DND-41 (cell line): ENCODE data around the gene BRD9.

Experiments used
- ATAC-seq: fragments of 200-7000 bp; cut with Tn5 transposase; 3 replicates; pipeline ENCODE4 v1.9.1; 2021; ENCODE audit warnings: low read depth; ENCODE audit not compliant: insufficient read depth
- DNase-seq: peaks from one replicate; pipeline ENCODE4 v3.0.0-alpha.2; 2020
- H2AFZ ChIP-seq: 2 replicates; pipeline ENCODE4 v1.6.0; 2012; ENCODE audit warnings: low read depth, low read length
- H3K27ac ChIP-seq: 2 replicates; pipeline ENCODE4 v1.5.1; 2012; ENCODE audit warnings: low read length, inconsistent platforms
- H3K27me3 ChIP-seq: fragments of 200-600 bp; sonication (generic); 2 replicates; pipeline ENCODE4 v1.6.0; 2012; ENCODE audit warnings: low read length, mild to moderate bottlenecking, inconsistent platforms; ENCODE audit not compliant: insufficient read depth, poor library complexity
- H3K36me3 ChIP-seq: 2 replicates; pipeline ENCODE4 v1.5.1; 2012; ENCODE audit warnings: low read length, inconsistent platforms; ENCODE audit not compliant: insufficient read depth
- H3K4me1 ChIP-seq: 2 replicates; pipeline ENCODE4 v1.5.1; 2012; ENCODE audit warnings: mild to moderate bottlenecking, low read length; ENCODE audit not compliant: insufficient read depth
- H3K4me2 ChIP-seq: 2 replicates; pipeline ENCODE4 v1.6.0; 2012; ENCODE audit warnings: mild to moderate bottlenecking, moderate library complexity, low read length, inconsistent platforms; ENCODE audit not compliant: insufficient read depth
- H3K4me3 ChIP-seq, 2 experiments: fragments of 200-600 bp in 1 of 2; shearing (Covaris generic) in 1 of 2; 2 replicates each; pipeline ENCODE4 v1.5.1; 2012 to 2016; ENCODE audit warnings: inconsistent platforms in 2 of 2, low read length in 2 of 2, mild to moderate bottlenecking in 2 of 2, low read depth in 1 of 2, moderate library complexity in 1 of 2
- H3K79me2 ChIP-seq: 2 replicates; pipeline ENCODE4 v1.6.0; 2012; ENCODE audit warnings: low read length, inconsistent platforms; ENCODE audit not compliant: insufficient read depth
- H3K9ac ChIP-seq: 2 replicates; pipeline ENCODE4 v1.6.0; 2012; ENCODE audit warnings: low read depth, mild to moderate bottlenecking, inconsistent platforms, low read length, moderate library complexity
- H3K9me3 ChIP-seq: 2 replicates; pipeline ENCODE4 v1.5.1; 2012; ENCODE audit warnings: low read length, moderate library complexity, mild to moderate bottlenecking, inconsistent platforms; ENCODE audit not compliant: insufficient read depth, severe bottlenecking
- H4K20me1 ChIP-seq: 2 replicates; pipeline ENCODE4 v1.6.0; 2012; ENCODE audit warnings: low read length; ENCODE audit not compliant: insufficient read depth
- EZH2 ChIP-seq: IDR thresholded peaks from 3 replicates; pipeline ENCODE4 v1.6.1; 2012; ENCODE audit warnings: borderline replicate concordance, low read depth, mild to moderate bottlenecking, moderate library complexity, low read length, inconsistent platforms; ENCODE audit not compliant: severe bottlenecking
- TF ChIP-seq, protein P1 (sequence below): IDR thresholded peaks from 2 replicates; pipeline ENCODE4 v1.5.1; 2012; ENCODE audit warnings: borderline replicate concordance, low read length, moderate library complexity, mild to moderate bottlenecking; ENCODE audit not compliant: poor library complexity, severe bottlenecking; ENCODE audit errors: extremely low read depth

Gene BRD9

DNA sequence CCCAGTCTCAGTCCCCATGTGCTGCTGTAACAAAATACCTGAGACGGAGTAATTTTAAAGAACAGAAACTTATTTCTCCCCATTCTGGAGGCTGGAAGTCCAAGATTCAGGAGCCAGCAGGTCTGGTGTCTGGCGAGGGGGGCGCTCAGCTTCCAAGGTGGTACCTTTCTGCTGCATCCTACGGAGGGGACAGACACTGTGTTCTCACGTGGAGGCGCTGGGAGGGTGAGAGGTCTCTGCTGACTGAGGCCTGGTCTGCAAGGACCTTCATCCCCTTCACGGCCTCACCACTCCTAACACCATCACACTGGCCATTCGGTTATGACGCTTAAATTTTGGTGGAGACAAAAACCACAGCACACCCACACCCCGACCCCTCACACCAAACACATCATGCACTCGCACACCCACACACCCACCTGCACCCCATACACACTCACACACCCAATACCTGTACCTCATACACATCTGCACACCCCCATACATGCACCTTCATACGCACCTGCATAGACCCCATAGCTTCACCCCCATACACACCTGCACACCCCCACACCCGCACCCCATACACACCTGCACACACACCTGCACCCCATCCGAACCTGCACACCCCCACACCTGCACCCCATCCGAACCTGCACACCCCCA is 32.0 kb downstream of the BRD9 start:
- ATAC-seq, result no peak
- H3K36me3 ChIP-seq, result peaks cover 42% of the 10 kb centered on the region

DNA sequence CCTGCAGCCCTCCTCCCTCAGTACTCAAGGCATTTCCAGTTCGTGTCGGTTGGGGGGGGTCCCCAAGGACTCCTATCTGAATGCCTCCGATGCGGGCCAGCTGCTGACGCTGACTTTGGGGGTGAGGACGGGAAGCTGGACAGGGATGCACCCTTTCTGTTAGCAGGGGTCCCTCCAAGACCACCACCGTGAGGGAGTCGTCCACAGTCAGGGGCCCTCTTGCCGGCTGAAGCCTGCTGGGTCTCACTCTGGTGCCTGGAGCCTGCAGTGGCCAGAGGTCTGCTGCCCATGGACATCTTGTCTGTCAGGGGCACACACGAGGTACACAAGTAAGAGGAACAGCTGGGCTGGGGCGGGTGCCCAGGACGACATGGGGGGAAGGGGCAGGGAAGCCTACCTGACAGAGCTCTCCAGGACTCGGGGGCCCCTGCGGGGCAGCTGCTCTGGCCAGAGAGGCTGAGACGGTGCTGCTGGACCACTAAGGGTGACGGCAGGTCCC is 32.8 kb downstream of the BRD9 start:
- Histone ChIP-seq H3K79me2 (no peaks in the 10 kb centered on the region), H3K36me3 (peaks cover 34% of the 10 kb centered on the region), H3K9me3 (no peaks in the 10 kb centered on the region), H3K27me3 (no peaks in the 10 kb centered on the region), H3K4me1 (no peaks in the 10 kb centered on the region), H3K27ac (no peak overlapping the region), H4K20me1 (peaks cover 58% of the 10 kb centered on the region), H3K4me3 (no peak overlapping the region), H2AFZ (no peak overlapping the region), H3K4me2 (no peak overlapping the region), H3K9ac (no peak overlapping the region)
- TF ChIP-seq EZH2, result no peak
- TF ChIP-seq, protein P1, sequence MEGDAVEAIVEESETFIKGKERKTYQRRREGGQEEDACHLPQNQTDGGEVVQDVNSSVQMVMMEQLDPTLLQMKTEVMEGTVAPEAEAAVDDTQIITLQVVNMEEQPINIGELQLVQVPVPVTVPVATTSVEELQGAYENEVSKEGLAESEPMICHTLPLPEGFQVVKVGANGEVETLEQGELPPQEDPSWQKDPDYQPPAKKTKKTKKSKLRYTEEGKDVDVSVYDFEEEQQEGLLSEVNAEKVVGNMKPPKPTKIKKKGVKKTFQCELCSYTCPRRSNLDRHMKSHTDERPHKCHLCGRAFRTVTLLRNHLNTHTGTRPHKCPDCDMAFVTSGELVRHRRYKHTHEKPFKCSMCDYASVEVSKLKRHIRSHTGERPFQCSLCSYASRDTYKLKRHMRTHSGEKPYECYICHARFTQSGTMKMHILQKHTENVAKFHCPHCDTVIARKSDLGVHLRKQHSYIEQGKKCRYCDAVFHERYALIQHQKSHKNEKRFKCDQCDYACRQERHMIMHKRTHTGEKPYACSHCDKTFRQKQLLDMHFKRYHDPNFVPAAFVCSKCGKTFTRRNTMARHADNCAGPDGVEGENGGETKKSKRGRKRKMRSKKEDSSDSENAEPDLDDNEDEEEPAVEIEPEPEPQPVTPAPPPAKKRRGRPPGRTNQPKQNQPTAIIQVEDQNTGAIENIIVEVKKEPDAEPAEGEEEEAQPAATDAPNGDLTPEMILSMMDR, result no peak
- ATAC-seq (no peak), DNase-seq (no peak)

More for the DNA sequence above, 32.0 kb downstream of the BRD9 start:
- Histone ChIP-seq H3K4me2 (no peak overlapping the region), H3K4me3 (no peak overlapping the region), H3K4me1 (no peaks in the 10 kb centered on the region), H3K79me2 (no peaks in the 10 kb centered on the region), H3K9me3 (no peaks in the 10 kb centered on the region), H3K9ac (no peak overlapping the region), H2AFZ (no peak overlapping the region), H3K27ac (no peak overlapping the region), H3K27me3 (no peaks in the 10 kb centered on the region), H4K20me1 (peaks cover 58% of the 10 kb centered on the region)
- no peak for DNase-seq
- TF ChIP-seq, protein P1, result no peak
- TF ChIP-seq EZH2, result no peak

DNA sequence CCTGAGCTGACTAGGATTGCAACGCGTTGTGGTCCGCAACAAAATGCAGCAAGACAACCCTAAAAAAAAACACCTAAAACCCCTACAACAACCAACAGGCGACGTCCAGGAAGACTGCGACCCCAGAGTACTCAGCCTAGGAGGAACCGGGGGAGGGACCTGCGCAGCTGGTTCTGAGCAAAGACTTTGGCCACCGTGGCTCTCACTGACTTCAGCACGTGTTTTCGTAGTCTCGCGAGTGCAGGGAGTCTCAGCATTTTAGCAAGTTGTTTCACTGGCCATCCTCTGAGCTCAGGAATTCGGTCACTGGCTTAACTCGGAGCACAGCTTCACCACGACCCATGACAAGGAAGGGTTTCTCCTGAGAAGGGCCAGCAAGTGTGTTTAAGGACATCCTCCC is 33.2 kb downstream of the BRD9 start:
- Histone ChIP-seq H3K4me1 (no peaks in the 10 kb centered on the region), H3K27me3 (no peaks in the 10 kb centered on the region), H3K27ac (no peak overlapping the region), H3K9ac (no peak overlapping the region), H2AFZ (no peak overlapping the region), H4K20me1 (peaks cover 55% of the 10 kb centered on the region), H3K4me2 (no peak overlapping the region), H3K79me2 (no peaks in the 10 kb centered on the region), H3K36me3 (peaks cover 29% of the 10 kb centered on the region), H3K9me3 (no peaks in the 10 kb centered on the region), H3K4me3 (no peak overlapping the region)
- ATAC-seq (no peak), DNase-seq (no peak)
- TF ChIP-seq, protein P1, result no peak
- no peak for TF ChIP-seq EZH2

DNA sequence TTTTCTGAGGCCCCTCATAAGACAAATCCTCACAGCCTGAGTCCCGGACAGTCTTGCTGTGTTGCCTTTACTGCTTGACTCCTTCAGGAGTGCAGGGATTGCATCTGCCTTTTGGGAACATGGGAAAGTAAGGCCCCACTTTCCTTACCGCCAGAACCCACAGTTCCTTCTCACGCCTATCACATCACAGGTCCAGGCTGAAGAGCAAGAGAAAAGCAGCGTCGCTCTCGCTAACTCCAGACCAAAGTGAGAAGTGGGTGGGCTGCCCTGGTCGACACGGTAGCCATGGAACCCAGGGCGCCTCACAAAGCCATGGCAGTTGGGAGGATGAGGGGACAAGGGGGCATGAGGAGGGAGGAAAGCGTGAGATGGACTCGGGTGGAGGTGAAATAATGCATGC is 33.9 kb downstream of the BRD9 start:
- Histone ChIP-seq H3K4me3 (no peak overlapping the region), H3K27ac (no peak overlapping the region), H3K9me3 (no peaks in the 10 kb centered on the region), H2AFZ (no peak overlapping the region), H4K20me1 (peaks cover 55% of the 10 kb centered on the region), H3K79me2 (no peaks in the 10 kb centered on the region), H3K36me3 (peaks cover 23% of the 10 kb centered on the region), H3K9ac (no peak overlapping the region), H3K4me2 (no peak overlapping the region), H3K4me1 (no peaks in the 10 kb centered on the region), H3K27me3 (no peaks in the 10 kb centered on the region)
- DNase-seq (no peak), ATAC-seq (no peak)
- TF ChIP-seq, protein P1, result no peak
- no peak for TF ChIP-seq EZH2
